GM12878 (cell line): ENCODE data around the gene DOCK7. TPM values are rescaled to one million over a fixed set of nuclear protein-coding genes. Genes with fewer than 3 reads are reported as not detected.

Experiments used
- ATAC-seq: fragments of 200-7000 bp; cut with Tn5 transposase; 3 replicates; pipeline ENCODE4 v1.9.1; 2020; ENCODE audit warnings: mild to moderate bottlenecking, moderate library complexity
- BruUV-seq: library from RNA; stranded (reverse); fragments of 400-500 nt; replicated peaks from 2 replicates; lab custom pipeline; 2021; lab: Mats Ljungman, UMichigan
- CTCF ChIA-PET: fragments of 300-600 bp; sonication (Branson Sonifier 250); formaldehyde crosslinking; extraction: SDS; loops from one replicate; lab custom pipeline; 2021; ENCODE audit warnings: inconsistent platforms; lab: Yijun Ruan, JAX
- POLR2A ChIA-PET: fragments of 350-600 bp; formaldehyde crosslinking; extraction: SDS; loops from one replicate; lab custom pipeline; 2021; ENCODE audit warnings: inconsistent platforms; lab: Charles Lee
- RAD21 ChIA-PET: fragments of 300-600 bp; sonication (Branson Sonifier 250); formaldehyde crosslinking; loops from one replicate; lab custom pipeline; 2023; ENCODE audit warnings: antibody characterized with exemption; ENCODE audit not compliant: unreplicated experiment; lab: Charles Lee
- SMC1A ChIA-PET: fragments of 300-600 bp; sonication (Branson Sonifier 250); formaldehyde crosslinking; loops from one replicate; lab custom pipeline; 2023; ENCODE audit not compliant: unreplicated experiment, uncharacterized antibody; lab: Charles Lee
- DNase-seq: peaks from one replicate; pipeline ENCODE4 v3.0.0-alpha.2; 2011; ENCODE audit warnings: low read depth, low spot score
- FAIRE-seq: peaks from 3 replicates; lab custom pipeline; 2011; peaks lifted over from hg19 to GRCh38; lab: Jason Lieb, UNC
- H2AFZ ChIP-seq: 2 replicates; pipeline ENCODE4 v1.6.0; 2011; ENCODE audit warnings: low read depth, low read length, control low read depth; ENCODE audit not compliant: control insufficient read depth
- H3K27ac ChIP-seq: 2 replicates; pipeline ENCODE4 v1.5.1; 2011; ENCODE audit warnings: control low read depth; ENCODE audit not compliant: control insufficient read depth, insufficient read depth
- H3K27me3 ChIP-seq, 2 experiments: replicated peaks in 1 of 2; 2 replicates each; pipeline versions ENCODE4 v1.6.0 to v1.6.1; 2011; ENCODE audit warnings: low read length in 1 of 2; ENCODE audit not compliant: control insufficient read depth in 2 of 2, insufficient read depth in 2 of 2
- H3K36me3 ChIP-seq, 2 experiments: 2 replicates each; pipeline ENCODE4 v1.5.1; 2011; ENCODE audit warnings: low read length in 1 of 2; ENCODE audit not compliant: control insufficient read depth in 2 of 2, insufficient read depth in 2 of 2
- H3K4me1 ChIP-seq: 2 replicates; pipeline ENCODE4 v1.6.1; 2011; ENCODE audit warnings: mild to moderate bottlenecking, low read length, moderate library complexity, mixed read lengths; ENCODE audit not compliant: control insufficient read depth, insufficient read depth
- H3K4me2 ChIP-seq: 2 replicates; pipeline ENCODE4 v1.6.0; 2011; ENCODE audit warnings: control low read depth; ENCODE audit not compliant: control insufficient read depth, insufficient read depth
- H3K4me3 ChIP-seq: fragments of 200-600 bp; sonication (generic); 2 replicates; pipeline ENCODE4 v1.5.1; 2016
- H3K79me2 ChIP-seq: 2 replicates; pipeline ENCODE4 v1.6.0; 2011; ENCODE audit warnings: low read length; ENCODE audit not compliant: control insufficient read depth, insufficient read depth
- H3K9ac ChIP-seq: 2 replicates; pipeline ENCODE4 v1.8.0; 2011; ENCODE audit warnings: low read length, control low read depth, mixed read lengths; ENCODE audit not compliant: control insufficient read depth, insufficient read depth
- H3K9me3 ChIP-seq: replicated peaks from 3 replicates; pipeline ENCODE4 v1.5.1; 2011; ENCODE audit warnings: mild to moderate bottlenecking, low read length; ENCODE audit not compliant: control insufficient read depth, insufficient read depth
- H4K20me1 ChIP-seq: 2 replicates; pipeline ENCODE4 v1.6.0; 2011; ENCODE audit not compliant: control insufficient read depth, insufficient read depth
- CTCF ChIP-seq, 3 experiments: IDR thresholded peaks in 2 of 3; conservative IDR thresholded peaks in 1 of 3; 2 replicates each; pipeline ENCODE4 v1.5.1; 2011; ENCODE audit warnings: low read depth in 3 of 3, low read length in 3 of 3, mild to moderate bottlenecking in 3 of 3, control low read depth in 2 of 3, moderate library complexity in 2 of 3, inconsistent platforms in 1 of 3, mixed read lengths in 1 of 3; ENCODE audit not compliant: control insufficient read depth in 2 of 3, insufficient read depth in 1 of 3; ENCODE audit errors: extremely low read depth in 1 of 3
- HSF1 ChIP-seq: fragments of 150-350 bp; IDR thresholded peaks from 2 replicates; pipeline ENCODE4 v1.6.1; 2014; ENCODE audit warnings: mild to moderate bottlenecking, low read depth, low read length
- RAD21 ChIP-seq: IDR thresholded peaks from 2 replicates; pipeline ENCODE4 v1.6.1; 2011; ENCODE audit warnings: mild to moderate bottlenecking, low read depth, low read length, moderate library complexity; ENCODE audit not compliant: insufficient read depth
- WGBS: methylation state at CpG from one replicate; pipeline ENCODE4 v1.1.6; 2016; ENCODE audit warnings: low lambda C conversion rate; ENCODE audit not compliant: insufficient replicate concordance, insufficient coverage; ENCODE audit errors: missing lambda C conversion rate; 5-methylcytosine and 5-hydroxymethylcytosine counted together
- in situ Hi-C: fragments of 300-500 bp; cut with MboI; formaldehyde crosslinking; loops from 9 replicates; pipeline ENCODE4 v1.14.3; 2018; ENCODE audit warnings: mixed read lengths
- intact Hi-C: fragments of 100-400 bp; cut with micrococcal nuclease; formaldehyde crosslinking; loops from one replicate; pipeline ENCODE4 v1.14.2; 2022; ENCODE audit not compliant: unreplicated experiment
- polyA plus RNA-seq, 11 experiments: library from polyadenylated mRNA; depleted of rRNA in 4 of 11; unstranded in 6 of 11; stranded (reverse) in 5 of 11; fragments of >200 nt; fragmentation: Nextera tagmentation in 4 of 11; fragmentation: Illumina TruSeq in 1 of 11; extraction: Ambion mirVana in 4 of 11; extraction: Trizol in 1 of 11; gene quantifications; 1 replicate in 1 of 11; 2 replicates in 10 of 11; pipeline versions ENCODE4 v1.2.1 to v1.2.3, GENCODE V29; 2011 to 2016; ENCODE audit warnings: inconsistent platforms in 2 of 11, missing spikeins in 2 of 11, low read depth in 1 of 11
- total RNA-seq, 4 experiments: library from RNA; depleted of rRNA in 3 of 4; stranded (reverse); fragments of >200 nt in 3 of 4; fragmentation: Illumina TruSeq in 1 of 4; extraction: Trizol in 1 of 4; gene quantifications; 2 replicates each; pipeline versions ENCODE4 v1.2.1 to v1.2.3, GENCODE V29; 2013 to 2021

The DOCK7 gene
- total and polyA plus RNA-seq, 10 of the 15 experiments (the other 5 are each of a cell fraction or from before 2014, with no cell fraction given), result 4.8 to 34.6 (median 26.9) TPM

GRCh38 chr1:62732331-62732730, 44.1 kb upstream of the DOCK7 start:
- no peak overlapping the region for H3K27ac ChIP-seq
- ChIA-PET SMC1A (interaction anchor here (1.0 to 2.0 kb wide), 4 partner anchors 10 to 224 kb away, joined by 3 to 7 read pairs (median 6); no protein-coding TSS in a partner anchor), POLR2A (no interaction called here), CTCF (interaction anchor here (1.0 to 2.6 kb wide), 3 partner anchors 10 to 224 kb away, joined by 3 to 10 read pairs (median 4); no protein-coding TSS in a partner anchor), RAD21 (interaction anchor here (1.7 to 2.0 kb wide), 2 partner anchors 9 to 224 kb away, joined by 5 to 8 read pairs; no protein-coding TSS in a partner anchor)
- no peak for ATAC-seq
- H3K4me2 ChIP-seq, result no peak overlapping the region
- in situ Hi-C loops (no loop called here), intact Hi-C loops (no loop called here)
- DNase-seq, result no peak
- BruUV-seq, result no TSS peak
- H3K79me2 ChIP-seq, result no peaks in the 10 kb centered on the region
- H3K9ac ChIP-seq, result no peak overlapping the region
- H3K4me1 ChIP-seq, result no peaks in the 10 kb centered on the region
- TF ChIP-seq RAD21 (peak; percentile 27; the same call in 1 of the 2 replicates), HSF1 (no peak), CTCF (IDR thresholded peaks at IDR 0.05 in 2 of 3, conservative IDR thresholded peaks at IDR 0.05 in 1 of 3; ENCODE audit: control insufficient read depth in 2 of 3, extremely low read depth in 1 of 3, insufficient read depth in 1 of 3, low read depth in 3 of 3, low read length in 3 of 3) (peak in 1 of 3 experiments; percentile 14; a peak in 1 of 6 replicates)
- no peaks in the 10 kb centered on the region for H3K9me3 ChIP-seq
- 48% methylated on average over 3 of the region's 3 CpGs for WGBS
- H3K27me3 ChIP-seq, result no peaks in the 10 kb centered on the region
- H4K20me1 ChIP-seq, result no peaks in the 10 kb centered on the region
- H2AFZ ChIP-seq, result no peak overlapping the region; the same call in 1 of the 2 replicates
- no peak for FAIRE-seq
- H3K4me3 ChIP-seq, result no peak overlapping the region
- H3K36me3 ChIP-seq, result no peaks in the 10 kb centered on the region
